G401 (cell line): ENCODE results near the gene CDH23. TPM values are rescaled to one million over a fixed set of nuclear protein-coding genes. Genes with fewer than 3 reads are reported as not detected.

Experiments used
- DNase-seq: peaks from one replicate; pipeline ENCODE4 v3.0.0-alpha.2; 2015; ENCODE audit warnings: low spot score
- in situ Hi-C: cut with HindIII; loops from 2 replicates; pipeline ENCODE4 v1.10.0; 2016; ENCODE audit warnings: low sequenced_read_pairs, mixed read lengths
- total RNA-seq: library from RNA; depleted of rRNA; stranded (reverse); fragments of >200 nt; shearing (Covaris generic); gene quantifications from 2 replicates; pipeline ENCODE4 v1.2.3, GENCODE V29; 2014

Gene CDH23
- total RNA-seq, 1 experiment from 2014 or later, result 5.9 TPM

- in situ Hi-C loops, result no loop called here
- DNase-seq, result no peak
Measured at GRCh38 chr10:71615538-71616329, 219.0 kb downstream of the CDH23 start.

- in situ Hi-C loops, result no loop called here
- no peak for DNase-seq
Measured at GRCh38 chr10:71616817-71617654, 220.3 kb downstream of the CDH23 start.

- in situ Hi-C loops, result no loop called here
- DNase-seq, result no peak
Measured at GRCh38 chr10:71618176-71618575, 221.5 kb downstream of the CDH23 start.

GRCh38 chr10:71618598-71618997 lies 221.9 kb downstream of the CDH23 start:
- in situ Hi-C loops, result no loop called here
- no peak for DNase-seq

GRCh38 chr10:71620642-71621041 lies 223.9 kb downstream of the CDH23 start:
- DNase-seq, result no peak
- in situ Hi-C loops, result no loop called here

- peak; percentile 75 for DNase-seq
- in situ Hi-C loops, result no loop called here
Measured at GRCh38 chr10:71621231-71622153, 224.8 kb downstream of the CDH23 start.

- in situ Hi-C loops, result no loop called here
- DNase-seq, result peak; percentile 48
Measured at GRCh38 chr10:71622154-71622526, 225.4 kb downstream of the CDH23 start.

- DNase-seq, result no peak
- in situ Hi-C loops, result no loop called here
Measured at GRCh38 chr10:71622616-71623015, 225.9 kb downstream of the CDH23 start.

- peak; percentile 51 for DNase-seq
- in situ Hi-C loops, result no loop called here
Measured at GRCh38 chr10:71623098-71623985, 226.6 kb downstream of the CDH23 start.

- in situ Hi-C loops, result no loop called here
- no peak for DNase-seq
Measured at GRCh38 chr10:71623986-71624291, 227.2 kb downstream of the CDH23 start.

- in situ Hi-C loops, result no loop called here
- no peak for DNase-seq
Measured at GRCh38 chr10:71625445-71626175, 228.9 kb downstream of the CDH23 start.

GRCh38 chr10:71627230-71627939 lies 230.7 kb downstream of the CDH23 start:
- in situ Hi-C loops, result no loop called here
- no peak for DNase-seq

GRCh38 chr10:71627956-71628355 lies 231.2 kb downstream of the CDH23 start:
- in situ Hi-C loops, result no loop called here
- no peak for DNase-seq

GRCh38 chr10:71629131-71629530 lies 232.4 kb downstream of the CDH23 start:
- in situ Hi-C loops, result no loop called here
- no peak for DNase-seq

GRCh38 chr10:71630168-71630567 lies 233.4 kb downstream of the CDH23 start:
- DNase-seq, result no peak
- in situ Hi-C loops, result no loop called here

- DNase-seq, result no peak
- in situ Hi-C loops, result no loop called here
Measured at GRCh38 chr10:71631007-71631861, 234.5 kb downstream of the CDH23 start.
